Rectal smooth muscle tissue (tissue), 1 donor: ENCODE data around the gene HMCN2.
A peak's percentile ranks its signal among the peaks of the same experiment; 100 is the strongest.

Source experiments
- H3K27ac ChIP-seq: one replicate; pipeline ENCODE4 v1.7.0; 2013; ENCODE audit warnings: low read depth, low read length, inconsistent platforms
- H3K27me3 ChIP-seq: one replicate; pipeline ENCODE4 v1.7.0; 2013; ENCODE audit warnings: low read length; ENCODE audit not compliant: control insufficient read depth, insufficient read depth
- H3K36me3 ChIP-seq: one replicate; pipeline ENCODE4 v1.7.0; 2013; ENCODE audit warnings: low read length; ENCODE audit not compliant: control insufficient read depth, insufficient read depth
- H3K4me1 ChIP-seq: one replicate; pipeline ENCODE4 v1.7.0; 2013; ENCODE audit warnings: low read length; ENCODE audit not compliant: control insufficient read depth, insufficient read depth
- H3K4me3 ChIP-seq: one replicate; pipeline ENCODE4 v1.7.0; 2013; ENCODE audit warnings: low read length
- H3K9ac ChIP-seq: one replicate; pipeline ENCODE4 v1.7.0; 2013; ENCODE audit warnings: low read length

Gene HMCN2

GRCh38 chr9:130407916-130408663, 142.5 kb downstream of the HMCN2 start:
- Histone ChIP-seq H3K4me1 (no peaks in the 10 kb centered on the region), H3K27ac (no peak overlapping the region), H3K36me3 (peaks cover 15% of the 10 kb centered on the region), H3K4me3 (no peak overlapping the region), H3K9ac (no peak overlapping the region), H3K27me3 (no peaks in the 10 kb centered on the region)

- H3K27me3 ChIP-seq, result no peaks in the 10 kb centered on the region
- no peaks in the 10 kb centered on the region for H3K4me1 ChIP-seq
- no peak overlapping the region for H3K9ac ChIP-seq
- peaks cover 15% of the 10 kb centered on the region for H3K36me3 ChIP-seq
- H3K4me3 ChIP-seq, result no peak overlapping the region
- no peak overlapping the region for H3K27ac ChIP-seq
Measured at GRCh38 chr9:130408669-130409068, 143.1 kb downstream of the HMCN2 start.

- Histone ChIP-seq H3K9ac (no peak overlapping the region), H3K4me1 (no peaks in the 10 kb centered on the region), H3K36me3 (peaks cover 15% of the 10 kb centered on the region), H3K27ac (no peak overlapping the region), H3K27me3 (no peaks in the 10 kb centered on the region), H3K4me3 (no peak overlapping the region)
Measured at GRCh38 chr9:130409246-130409645, 143.7 kb downstream of the HMCN2 start.

GRCh38 chr9:130410443-130410842, 144.9 kb downstream of the HMCN2 start:
- Histone ChIP-seq H3K27ac (no peak overlapping the region), H3K36me3 (peaks cover 6% of the 10 kb centered on the region), H3K4me3 (no peak overlapping the region), H3K4me1 (no peaks in the 10 kb centered on the region), H3K9ac (no peak overlapping the region), H3K27me3 (no peaks in the 10 kb centered on the region)

- no peaks in the 10 kb centered on the region for H3K27me3 ChIP-seq
- H3K27ac ChIP-seq, result no peak overlapping the region
- H3K9ac ChIP-seq, result no peak overlapping the region
- no peak overlapping the region for H3K4me3 ChIP-seq
- peaks cover 3% of the 10 kb centered on the region for H3K36me3 ChIP-seq
- no peaks in the 10 kb centered on the region for H3K4me1 ChIP-seq
Measured at GRCh38 chr9:130411566-130411915, 146.0 kb downstream of the HMCN2 start.

GRCh38 chr9:130414081-130414731, 148.6 kb downstream of the HMCN2 start:
- no peaks in the 10 kb centered on the region for H3K4me1 ChIP-seq

GRCh38 chr9:130414910-130415746, 149.6 kb downstream of the HMCN2 start:
- H3K36me3 ChIP-seq, result peaks cover 4% of the 10 kb centered on the region
- no peak overlapping the region for H3K27ac ChIP-seq
- no peak overlapping the region for H3K9ac ChIP-seq
- H3K4me1 ChIP-seq, result no peaks in the 10 kb centered on the region
- H3K27me3 ChIP-seq, result no peaks in the 10 kb centered on the region
- no peak overlapping the region for H3K4me3 ChIP-seq

More at GRCh38 chr9:130414081-130414731, 148.6 kb downstream of the HMCN2 start:
- Histone ChIP-seq H3K9ac (no peak overlapping the region), H3K27ac (no peak overlapping the region), H3K36me3 (peaks cover 3% of the 10 kb centered on the region), H3K4me3 (no peak overlapping the region), H3K27me3 (no peaks in the 10 kb centered on the region)

- Histone ChIP-seq H3K36me3 (peaks cover 7% of the 10 kb centered on the region), H3K27ac (no peak overlapping the region), H3K4me1 (peaks cover under 1% of the 10 kb centered on the region), H3K4me3 (no peak overlapping the region), H3K27me3 (no peaks in the 10 kb centered on the region), H3K9ac (no peak overlapping the region)
Measured at GRCh38 chr9:130417602-130418001, 152.0 kb downstream of the HMCN2 start.

GRCh38 chr9:130418776-130419175, 153.2 kb downstream of the HMCN2 start:
- H3K4me1 ChIP-seq, result peaks cover 11% of the 10 kb centered on the region
- no peaks in the 10 kb centered on the region for H3K27me3 ChIP-seq
- H3K36me3 ChIP-seq, result peaks cover 7% of the 10 kb centered on the region
- no peak overlapping the region for H3K9ac ChIP-seq
- H3K4me3 ChIP-seq, result no peak overlapping the region
- H3K27ac ChIP-seq, result no peak overlapping the region

GRCh38 chr9:130419521-130420035, 154.0 kb downstream of the HMCN2 start:
- H3K4me1 ChIP-seq, result peaks cover 11% of the 10 kb centered on the region
- no peaks in the 10 kb centered on the region for H3K27me3 ChIP-seq
- H3K36me3 ChIP-seq, result peaks cover 7% of the 10 kb centered on the region

GRCh38 chr9:130421154-130421801, 155.7 kb downstream of the HMCN2 start:
- Histone ChIP-seq H3K27ac (peak overlapping the region; percentile 14), H3K4me3 (no peak overlapping the region), H3K4me1 (peaks cover 11% of the 10 kb centered on the region), H3K9ac (no peak overlapping the region), H3K36me3 (peaks cover 7% of the 10 kb centered on the region), H3K27me3 (no peaks in the 10 kb centered on the region)

More at GRCh38 chr9:130419521-130420035, 154.0 kb downstream of the HMCN2 start:
- Histone ChIP-seq H3K27ac (no peak overlapping the region), H3K9ac (no peak overlapping the region), H3K4me3 (no peak overlapping the region)

GRCh38 chr9:130421802-130422276, 156.3 kb downstream of the HMCN2 start:
- no peak overlapping the region for H3K9ac ChIP-seq
- H3K4me1 ChIP-seq, result peaks cover 11% of the 10 kb centered on the region
- no peak overlapping the region for H3K27ac ChIP-seq
- H3K36me3 ChIP-seq, result peaks cover 7% of the 10 kb centered on the region
- no peak overlapping the region for H3K4me3 ChIP-seq
- no peaks in the 10 kb centered on the region for H3K27me3 ChIP-seq
